Heart right ventricle (tissue), 16 donors: ENCODE measurements around the gene MIPEP. TPM values are rescaled to one million over a fixed set of nuclear protein-coding genes. Genes with fewer than 3 reads are reported as not detected.

ENCODE experiments used
- ATAC-seq, 8 donors: fragments of 200-7000 bp; cut with Tn5 transposase; one replicate each; pipeline ENCODE4 v1.9.1; 2020; ENCODE audit warnings: mild to moderate bottlenecking in 8 of 8, moderate library complexity in 8 of 8, moderate number of reproducible peaks in 1 of 8
- DNase-seq, 2 donors: peaks; one replicate each; pipeline ENCODE4 v3.0.0-alpha.2; 2020
- H3K27ac ChIP-seq, 10 donors: fragments of 200-600 bp; sonication (generic) in 2 of 10; one replicate each; pipeline versions ENCODE4 v1.5.0 to v1.8.0; 2020 to 2022; ENCODE audit warnings: mild to moderate bottlenecking in 3 of 10
- H3K27me3 ChIP-seq, 7 donors: fragments of 200-600 bp; one replicate each; pipeline ENCODE4 v1.8.0; 2021 to 2022; ENCODE audit warnings: mild to moderate bottlenecking in 2 of 7
- H3K36me3 ChIP-seq, 9 donors: fragments of 200-600 bp; sonication (generic) in 1 of 9; one replicate each; pipeline versions ENCODE4 v1.5.0 to v1.8.0; 2020 to 2022; ENCODE audit warnings: mild to moderate bottlenecking in 2 of 9
- H3K4me1 ChIP-seq, 9 donors: fragments of 200-600 bp; sonication (generic) in 1 of 9; one replicate each; pipeline versions ENCODE4 v1.5.0 to v1.8.0; 2020 to 2022; ENCODE audit warnings: mild to moderate bottlenecking in 4 of 9
- H3K4me3 ChIP-seq, 10 donors: fragments of 200-600 bp; sonication (generic) in 2 of 10; one replicate each; pipeline versions ENCODE4 v1.5.0 to v1.8.0; 2020 to 2022; ENCODE audit warnings: mild to moderate bottlenecking in 7 of 10, moderate library complexity in 2 of 10
- H3K9me3 ChIP-seq, 11 donors: fragments of 200-600 bp in 10 of 11; sonication (generic) in 2 of 11; one replicate each; pipeline versions ENCODE4 v1.5.0 to v1.8.0; 2013 to 2022; ENCODE audit warnings: mild to moderate bottlenecking in 2 of 11, control low read depth in 1 of 11, moderate library complexity in 1 of 11
- CTCF ChIP-seq, 9 donors: fragments of 200-600 bp; sonication (generic) in 2 of 9; IDR thresholded peaks; one replicate each; pipeline versions ENCODE4 v1.5.0 to v1.8.0; 2021 to 2022; ENCODE audit warnings: antibody characterized with exemption in 9 of 9, mild to moderate bottlenecking in 5 of 9, moderate library complexity in 1 of 9
- WGBS, 2 donors: extraction: QIAGEN DNeasy Blood & Tissue Kit; methylation state at CpG; one replicate each; pipeline ENCODE4 v1.1.7; 2013; ENCODE audit warnings: inconsistent platforms in 1 of 2; 5-methylcytosine and 5-hydroxymethylcytosine counted together
- intact Hi-C, 10 donors: fragments of 100-400 bp; cut with DNase I; formaldehyde crosslinking; loops; one replicate each; pipeline versions ENCODE4 v1.11.1 to v1.14.2; 2022
- polyA plus RNA-seq, 2 donors: library from polyadenylated mRNA; stranded (reverse); fragments of 200-250 nt; gene quantifications; one replicate each; pipeline ENCODE4 v1.2.3, GENCODE V29; 2013
- total RNA-seq, 10 donors: library from RNA; stranded (reverse); fragmentation: NEBNext Ultra II Directional in 3 of 10; extraction: Animal tissue kit (Norgen Biotek cat#: 25700) in 3 of 10; gene quantifications; one replicate each; pipeline versions ENCODE4 v1.2.1 to v1.2.4, GENCODE V29; 2021 to 2023
- donor health status: Arrhythmogenic right ventricular cardiomyopathy.
- donor health status: ischemic (EF 13 %, LVEDD 7.1; RV severe dilation, severe dysfunction).
- donor health status: healthy with polysubstance abuse.
- donor health status: DM: no; HTN: yes; CAD: no.
- donor health status: DM: no; HTN: no; CAD: no.
- donor health status: ischemic (EF 25% LVEDD 6.9; RV normal size, moderate dysfunction).
- donor health status: ischemic (EF 25% LVEDD 5.7; RV mildly dilated, moderate dysfunction).
- donor health status: healthy.
- donor health status: DM: yes; HTN: yes; CAD: no.
- donor health status: Ischemic cardiomyopathy.
- donor health status: ischemic (EF 35%, LVEDD 5.7; RV mildly dilated, moderate dysfunction).
- donor health status: nonischemic (EF 11% LVEDD 7.7; RV severe dilation, severe dysfunction).
- donor health status: DM: yes; HTN: yes; CAD: no.
- donor health status: PGD.
- donor health status: ischemic (EF 29% LVEDD 5.4; RV normal size, mild dysfunction).
- donor health status: nonischemic (EF 23%, LVEDD 6.1; RV moderate dilation, normal function).

MIPEP gene
- total and polyA plus RNA-seq, 12 donors, result 23.4 to 83.4 (median 44.1) TPM

- TF ChIP-seq CTCF (IDR thresholded peaks at IDR 0.05), result no peak
- 80 to 94% methylated on average over 1 of the region's 1 CpG for WGBS, 2 donors
- intact Hi-C loops, result no loop called here
Observed at GRCh38 chr13:23804166-23804565, 85.0 kb downstream of the MIPEP start.

GRCh38 chr13:23801141-23801540, 88.1 kb downstream of the MIPEP start:
- H3K27ac ChIP-seq, result no peak overlapping the region
- 100% methylated on average over 4 of the region's 4 CpGs for WGBS, 2 donors
- ATAC-seq (no peak), DNase-seq (no peak)
- peaks cover 0 to 33% (median 7%) of the 10 kb centered on the region in 9 donors for H3K36me3 ChIP-seq
- no peak overlapping the region for H3K4me3 ChIP-seq
- peaks cover 0 to 8% (median 0%) of the 10 kb centered on the region in 9 donors for H3K4me1 ChIP-seq
- no peak for TF ChIP-seq CTCF (IDR thresholded peaks at IDR 0.05)
- intact Hi-C loops, result no loop called here
- H3K9me3 ChIP-seq, result peaks cover 0 to 5% (median 0%) of the 10 kb centered on the region in 11 donors
- no peaks in the 10 kb centered on the region for H3K27me3 ChIP-seq

More at GRCh38 chr13:23804166-23804565, 85.0 kb downstream of the MIPEP start:
- Histone ChIP-seq H3K4me3 (no peak overlapping the region), H3K27ac (no peak overlapping the region), H3K4me1 (peaks cover 0 to 8% (median 0%) of the 10 kb centered on the region in 9 donors), H3K27me3 (no peaks in the 10 kb centered on the region), H3K9me3 (no peaks in the 10 kb centered on the region), H3K36me3 (peaks cover 0 to 33% (median 7%) of the 10 kb centered on the region in 9 donors)
- DNase-seq (no peak), ATAC-seq (no peak)

DNA sequence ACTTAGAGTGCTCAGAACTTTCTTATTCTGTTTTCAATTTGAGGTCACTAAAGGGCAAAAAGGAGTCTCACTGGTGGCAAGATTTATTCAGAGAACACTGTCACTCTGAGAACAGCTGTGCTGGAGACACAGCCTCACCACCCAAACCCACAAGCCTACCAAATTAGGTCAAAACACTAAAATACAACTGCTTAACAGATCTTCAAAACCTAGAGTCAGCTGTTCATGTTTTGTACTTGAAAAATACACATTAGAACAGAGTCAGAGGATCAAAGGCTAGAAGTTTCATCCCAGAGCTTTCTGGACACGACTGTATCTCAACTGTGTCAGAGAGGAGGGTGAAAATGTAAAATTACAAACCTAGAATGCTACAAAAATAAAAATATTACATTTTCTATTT, 89.3 kb downstream of the MIPEP start:
- no peaks in the 10 kb centered on the region for H3K27me3 ChIP-seq
- peaks cover 0 to 5% (median 0%) of the 10 kb centered on the region in 11 donors for H3K9me3 ChIP-seq
- intact Hi-C loops, result no loop called here
- peak in 4 of 8 donors; percentile 24 to 77 (median 56) for ATAC-seq
- H3K4me3 ChIP-seq, result no peak overlapping the region
- WGBS, 2 donors, result 70 to 85% methylated on average over 1 of the region's 1 CpG
- no peak for TF ChIP-seq CTCF (IDR thresholded peaks at IDR 0.05)
- H3K27ac ChIP-seq, result peak overlapping the region in 2 of 10 donors; percentile 41 to 43
- no peak for DNase-seq
- H3K36me3 ChIP-seq, result peaks cover 0 to 23% (median under 1%) of the 10 kb centered on the region in 9 donors
- H3K4me1 ChIP-seq, result peaks cover 0 to 13% (median 3%) of the 10 kb centered on the region in 9 donors

DNA sequence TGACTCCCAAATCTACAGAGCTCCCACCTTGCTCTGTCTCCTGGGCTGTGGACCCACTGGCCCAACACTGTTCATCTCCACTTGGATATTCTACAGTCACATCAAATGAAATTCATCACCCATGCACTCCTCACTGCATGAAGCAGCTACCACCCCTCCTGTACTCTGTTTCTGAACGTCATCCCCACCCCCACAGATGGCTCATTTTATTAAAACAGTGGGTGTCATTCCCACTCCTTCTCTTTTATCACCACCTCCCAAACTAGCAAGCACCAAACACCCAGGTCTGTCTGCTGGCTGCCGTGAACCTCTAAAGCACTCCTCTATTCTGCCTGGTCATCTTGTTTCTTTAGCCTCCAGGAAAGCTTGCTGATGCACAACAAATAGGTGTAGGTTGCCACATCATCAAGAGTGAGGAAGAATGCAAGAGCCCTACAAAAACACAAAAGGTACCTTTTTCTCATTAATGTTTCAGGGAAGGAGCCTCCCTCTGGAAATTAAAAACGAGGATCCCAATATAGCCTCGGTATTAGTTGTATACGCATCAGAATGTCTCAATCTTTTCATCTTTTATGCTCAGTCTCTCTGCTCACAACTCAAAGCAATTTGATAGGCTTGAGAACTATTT, 91.8 kb downstream of the MIPEP start:
- ATAC-seq, result no peak
- TF ChIP-seq CTCF (IDR thresholded peaks at IDR 0.05), result no peak
- Histone ChIP-seq H3K27ac (no peak overlapping the region), H3K9me3 (peaks cover 0 to 5% (median 0%) of the 10 kb centered on the region in 11 donors), H3K27me3 (no peaks in the 10 kb centered on the region), H3K4me1 (peaks cover 0 to 23% (median 6%) of the 10 kb centered on the region in 9 donors), H3K36me3 (peaks cover 0 to 14% (median 0%) of the 10 kb centered on the region in 9 donors), H3K4me3 (no peak overlapping the region)
- no peak for DNase-seq
- WGBS, 2 donors, result 95 to 98% methylated on average over 5 of the region's 5 CpGs
- intact Hi-C loops, result no loop called here
